ENCODE results near the gene MUSK. TPM values are rescaled to one million over a fixed set of nuclear protein-coding genes. Genes with fewer than 3 reads are reported as not detected.

MUSK gene
- total and polyA plus RNA-seq, 2 of the 4 experiments (the other 2 are of a cell fraction): 0.07 to 0.18 TPM

GRCh38 chr9:110825950-110826349, 157.4 kb downstream of the MUSK start:
- TF ChIP-seq BHLHE40 (IDR thresholded peaks at IDR 0.05; ENCODE audit: low read depth, low read length) (no peak), MXI1 (IDR thresholded peaks at IDR 0.05; ENCODE audit: borderline replicate concordance, low read depth, low read length) (no peak), USF2 (IDR thresholded peaks at IDR 0.05; ENCODE audit: low read depth, low read length) (no peak), MAFK (IDR thresholded peaks at IDR 0.05; ENCODE audit: low read depth, low read length) (no peak), ELK1 (IDR thresholded peaks at IDR 0.05; ENCODE audit: borderline replicate concordance, low read depth, low read length) (no peak), FOS (IDR thresholded peaks at IDR 0.05; ENCODE audit: low read depth, low read length) (no peak), RFX5 (IDR thresholded peaks at IDR 0.05; ENCODE audit: low read depth, low read length) (no peak), SMC3 (IDR thresholded peaks at IDR 0.05; ENCODE audit: low read depth, low read length) (no peak), CTCF (conservative IDR thresholded peaks at IDR 0.05; ENCODE audit: low read depth, low read length) (no peak)
- 0 out of 2 replicates have a peak overlapping the region, but pooled peaks have one; percentile 4 for H3K4ac ChIP-seq (ENCODE audit: low read depth, low read length)
- CTCF ChIA-PET: no interaction called here
- peak overlapping the region; percentile 7; the same call in 1 of the 2 replicates for H3K14ac ChIP-seq (replicated peaks; ENCODE audit: low read depth, low read length)
- ATAC-seq (ENCODE audit: low read depth): no peak
- H2AFZ ChIP-seq (replicated peaks; ENCODE audit: low read length, poor library complexity): no peak overlapping the region
- 0 out of 2 replicates have a peak overlapping the region, but pooled peaks have one; percentile 14 for H2BK20ac ChIP-seq (ENCODE audit: low read depth, low read length)
- POLR2A ChIA-PET (ENCODE audit: unreplicated experiment): interaction anchor here (0.6 kb wide), 1 partner anchor 783 kb away, joined by 3 read pairs; no protein-coding TSS in a partner anchor
- no peak overlapping the region for H4K5ac ChIP-seq (ENCODE audit: low read depth, low read length)
- dilution Hi-C loops (cut with HindIII; ENCODE audit: low sequenced_read_pairs, unreplicated experiment): no loop called here
- no CpG with 5 or more reads among the region's 2 CpGs for WGBS, 2 experiments (ENCODE audit: extremely low coverage in 2 of 2, insufficient read length in 1 of 2)
- no peaks in the 10 kb centered on the region for H3K79me1 ChIP-seq (ENCODE audit: low read depth in 1 of 2, low read length in 2 of 2)
- H3K56ac ChIP-seq (ENCODE audit: extremely low read depth, insufficient read depth, low read length): no peak overlapping the region; the same call in 1 of the 2 replicates
- peak overlapping the region; percentile 6; the same call in 1 of the 2 replicates for H2AK5ac ChIP-seq (ENCODE audit: low read depth, low read length)
- H3K4me3 ChIP-seq (ENCODE audit: insufficient read depth, low read depth, low read length): no peak overlapping the region
- H3K9me3 ChIP-seq (ENCODE audit: control insufficient read depth, insufficient read depth, low read length): no peaks in the 10 kb centered on the region
- DNase-seq: peak; percentile 13
- no peak overlapping the region for H3K23ac ChIP-seq (ENCODE audit: low read depth, low read length)
- no peak overlapping the region for H4K8ac ChIP-seq (ENCODE audit: low read depth in 2 of 2, low read length in 2 of 2)
- peak overlapping the region; percentile 46; the same call in 1 of the 3 replicates for H2BK15ac ChIP-seq (ENCODE audit: low read depth, low read length)
- H3K36me3 ChIP-seq (ENCODE audit: control insufficient read depth, insufficient read depth, low read length): no peaks in the 10 kb centered on the region
- no peak overlapping the region for H2BK5ac ChIP-seq (ENCODE audit: low read depth, low read length, poor library complexity, severe bottlenecking)
- no peak overlapping the region for H2AK9ac ChIP-seq (replicated peaks; ENCODE audit: low read depth, low read length, poor library complexity)
- no peaks in the 10 kb centered on the region for H3K9me1 ChIP-seq (ENCODE audit: insufficient read depth, low read length)
- no peaks in the 10 kb centered on the region for H3K4me1 ChIP-seq (ENCODE audit: control insufficient read depth, insufficient read depth, low read length)
- no peaks in the 10 kb centered on the region for H4K20me1 ChIP-seq (ENCODE audit: insufficient read depth, low read length)
- no TSS peak for BruUV-seq (replicated peaks)
- no peak overlapping the region for H3K27ac ChIP-seq (ENCODE audit: insufficient read depth, low read length)
- H3K4me2 ChIP-seq (ENCODE audit: low read depth, low read length): no peak overlapping the region
- 0 out of 2 replicates have a peak overlapping the region, but pooled peaks have one; percentile 2 for H2BK120ac ChIP-seq (ENCODE audit: low read depth, low read length)
- in situ Hi-C loops (cut with MboI; ENCODE audit: low sequenced_read_pairs): no loop called here
- no peaks in the 10 kb centered on the region for H3K27me3 ChIP-seq (ENCODE audit: control insufficient read depth, insufficient read depth, low read length)
- H4K91ac ChIP-seq (ENCODE audit: insufficient read depth, low read depth, low read length): no peak overlapping the region
- intact Hi-C loops (cut with micrococcal nuclease): no loop called here
- no peak overlapping the region for H3K18ac ChIP-seq (ENCODE audit: low read depth, low read length)
- H3K9ac ChIP-seq (ENCODE audit: low read depth, low read length): no peak overlapping the region

All from IMR-90 (cell line).